CD4-positive, alpha-beta T cell treated with Interferon alpha-2 for 1 hour (primary cell): ENCODE results near the gene CCR5AS.
"Not testable (repeated sequence)": the region's sequence is repeated elsewhere in the genome, so short reads cannot be mapped to it uniquely, and the experiment has no call there.

Source experiments
- DNase-seq, 2 donors: peaks; one replicate each; pipeline ENCODE4 v3.0.0-alpha.2; 2020 to 2022

CCR5AS gene

GRCh38 chr3:46401579-46401978 is 5.3 kb downstream of the CCR5AS start:
- no peak for DNase-seq

- DNase-seq: no peak
Measured at GRCh38 chr3:46400846-46401245, 6.0 kb downstream of the CCR5AS start.

- no peak for DNase-seq
Measured at GRCh38 chr3:46400000-46400734, 6.7 kb downstream of the CCR5AS start.

GRCh38 chr3:46399557-46399956 is 7.3 kb downstream of the CCR5AS start:
- DNase-seq: no peak

- DNase-seq: no peak
Measured at GRCh38 chr3:46399098-46399497, 7.8 kb downstream of the CCR5AS start.

- DNase-seq: no peak
Measured at GRCh38 chr3:46398186-46398955, 8.5 kb downstream of the CCR5AS start.

GRCh38 chr3:46397111-46397510 is 9.8 kb downstream of the CCR5AS start:
- DNase-seq: no peak

- DNase-seq: peak in 1 of 2 donors; percentile 39
Measured at GRCh38 chr3:46395766-46396530, 10.9 kb downstream of the CCR5AS start.

- no peak for DNase-seq
Measured at GRCh38 chr3:46395210-46395661, 11.6 kb downstream of the CCR5AS start.

GRCh38 chr3:46393554-46394434 is 13.1 kb downstream of the CCR5AS start:
- no peak for DNase-seq

GRCh38 chr3:46393011-46393410 is 13.9 kb downstream of the CCR5AS start:
- DNase-seq: no peak

GRCh38 chr3:46391526-46391925 is 15.3 kb downstream of the CCR5AS start:
- DNase-seq: not testable (repeated sequence)

GRCh38 chr3:46389306-46389705 is 17.6 kb downstream of the CCR5AS start:
- no peak for DNase-seq

GRCh38 chr3:46388847-46389246 is 18.0 kb downstream of the CCR5AS start:
- not testable (repeated sequence) for DNase-seq

GRCh38 chr3:46386205-46386604 is 20.7 kb downstream of the CCR5AS start:
- no peak for DNase-seq

- no peak for DNase-seq
Measured at GRCh38 chr3:46383951-46384330, 22.9 kb downstream of the CCR5AS start.

GRCh38 chr3:46383211-46383950 is 23.5 kb downstream of the CCR5AS start:
- DNase-seq: no peak

- DNase-seq: no peak
Measured at GRCh38 chr3:46381625-46382024, 25.2 kb downstream of the CCR5AS start.

GRCh38 chr3:46380471-46381221 is 26.2 kb downstream of the CCR5AS start:
- DNase-seq: no peak

GRCh38 chr3:46378426-46378942 is 28.4 kb downstream of the CCR5AS start:
- DNase-seq: peak; percentile 61 to 71

- no peak for DNase-seq
Measured at GRCh38 chr3:46375814-46376213, 31.1 kb downstream of the CCR5AS start.
